HepG2 (cell line): ENCODE data around the gene TTC38. TPM values are rescaled to one million over a fixed set of nuclear protein-coding genes. Genes with fewer than 3 reads are reported as not detected.

Source experiments
- ATF7 ChIP-seq, 2 experiments: fragments of 450-650 bp in 1 of 2; sonication (generic) in 1 of 2; formaldehyde crosslinking in 1 of 2; IDR thresholded peaks; 2 replicates each; pipeline versions ENCODE4 v1.4.0 to v1.6.1; 2016 to 2020; ENCODE audit warnings: antibody characterized with exemption in 1 of 2, mild to moderate bottlenecking in 1 of 2, missing genetic modification reagents in 1 of 2
- EEA1 ChIP-seq: sonication (generic); formaldehyde crosslinking; IDR thresholded peaks from 2 replicates; pipeline ENCODE4 v1.5.1; 2020; ENCODE audit warnings: mild to moderate bottlenecking, missing genetic modification reagents, borderline replicate concordance
- IKZF1 ChIP-seq: fragments of 450-650 bp; IDR thresholded peaks from 2 replicates; pipeline ENCODE4 v1.7.1; 2016
- PHF20 ChIP-seq: sonication (generic); formaldehyde crosslinking; IDR thresholded peaks from 2 replicates; pipeline ENCODE4 v1.5.0; 2020; ENCODE audit warnings: mild to moderate bottlenecking, missing genetic modification reagents
- RNF2 ChIP-seq: fragments of 450-650 bp; conservative IDR thresholded peaks from 2 replicates; pipeline ENCODE4 v1.6.1; 2016; ENCODE audit warnings: low read depth
- TBP ChIP-seq: sonication (generic); formaldehyde crosslinking; IDR thresholded peaks from 2 replicates; pipeline ENCODE4 v1.5.0; 2020; ENCODE audit warnings: missing genetic modification reagents
- TBX3 ChIP-seq: fragments of 450-650 bp; IDR thresholded peaks from 2 replicates; pipeline ENCODE4 v1.6.1; 2017; ENCODE audit warnings: antibody characterized with exemption, mild to moderate bottlenecking, inconsistent platforms, borderline replicate concordance
- TEAD3 ChIP-seq: optimal IDR thresholded peaks from 2 replicates; pipeline ENCODE3; 2016; ENCODE audit warnings: borderline replicate concordance
- ZFP36 ChIP-seq: fragments of 150-350 bp; IDR thresholded peaks from 2 replicates; pipeline ENCODE4 v1.6.1; 2018; ENCODE audit warnings: borderline replicate concordance, low read length, low read depth; ENCODE audit not compliant: partially characterized antibody
- ZNF292 ChIP-seq: sonication (generic); formaldehyde crosslinking; IDR thresholded peaks from 2 replicates; pipeline ENCODE4 v1.8.1; 2022; ENCODE audit warnings: mild to moderate bottlenecking, low read depth, missing genetic modification reagents, borderline replicate concordance
- polyA plus RNA-seq, 8 experiments: library from polyadenylated mRNA; depleted of rRNA in 3 of 8; stranded (reverse) in 7 of 8; unstranded in 1 of 8; fragments of >200 nt; fragmentation: Illumina TruSeq in 4 of 8; extraction: Trizol in 4 of 8; gene quantifications; 2 replicates each; pipeline versions ENCODE4 v1.2.1 to v1.2.3, GENCODE V29; 2011 to 2016; ENCODE audit warnings: low read depth in 4 of 8, missing spikeins in 1 of 8, mixed read lengths in 1 of 8; ENCODE audit not compliant: insufficient read depth in 1 of 8
- total RNA-seq, 5 experiments: library from RNA; depleted of rRNA; stranded (reverse); fragments of >200 nt; fragmentation: Illumina TruSeq; extraction: Trizol; gene quantifications; 2 replicates each; pipeline ENCODE4 v1.2.3, GENCODE V29; 2016; ENCODE audit warnings: low read depth in 1 of 5
- TF ChIP-seq, protein P1 (sequence below): sonication (generic); formaldehyde crosslinking; IDR thresholded peaks from 2 replicates; pipeline ENCODE4 v1.4.0; 2020; ENCODE audit warnings: missing genetic modification reagents
- TF ChIP-seq, protein P2 (sequence below): sonication (generic); formaldehyde crosslinking; IDR thresholded peaks from 2 replicates; pipeline ENCODE4 v1.4.0; 2020; ENCODE audit warnings: missing genetic modification reagents
- TF ChIP-seq, protein P3 (sequence below): sonication (generic); formaldehyde crosslinking; IDR thresholded peaks from 2 replicates; pipeline ENCODE4 v1.4.0; 2020; ENCODE audit warnings: missing genetic modification reagents
- TF ChIP-seq, protein P4 (sequence below): sonication (generic); formaldehyde crosslinking; IDR thresholded peaks from 2 replicates; pipeline ENCODE4 v1.4.0; 2020; ENCODE audit warnings: mild to moderate bottlenecking, missing genetic modification reagents
- TF ChIP-seq, protein P5 (sequence below): IDR thresholded peaks from 2 replicates; pipeline ENCODE4 v1.4.0; 2020; ENCODE audit warnings: mild to moderate bottlenecking, missing genetic modification reagents

Gene TTC38
- total and polyA plus RNA-seq, 2 of the 13 experiments (the other 11 are each of a cell fraction or from before 2014, with no cell fraction given): 101 to 105 TPM

DNA sequence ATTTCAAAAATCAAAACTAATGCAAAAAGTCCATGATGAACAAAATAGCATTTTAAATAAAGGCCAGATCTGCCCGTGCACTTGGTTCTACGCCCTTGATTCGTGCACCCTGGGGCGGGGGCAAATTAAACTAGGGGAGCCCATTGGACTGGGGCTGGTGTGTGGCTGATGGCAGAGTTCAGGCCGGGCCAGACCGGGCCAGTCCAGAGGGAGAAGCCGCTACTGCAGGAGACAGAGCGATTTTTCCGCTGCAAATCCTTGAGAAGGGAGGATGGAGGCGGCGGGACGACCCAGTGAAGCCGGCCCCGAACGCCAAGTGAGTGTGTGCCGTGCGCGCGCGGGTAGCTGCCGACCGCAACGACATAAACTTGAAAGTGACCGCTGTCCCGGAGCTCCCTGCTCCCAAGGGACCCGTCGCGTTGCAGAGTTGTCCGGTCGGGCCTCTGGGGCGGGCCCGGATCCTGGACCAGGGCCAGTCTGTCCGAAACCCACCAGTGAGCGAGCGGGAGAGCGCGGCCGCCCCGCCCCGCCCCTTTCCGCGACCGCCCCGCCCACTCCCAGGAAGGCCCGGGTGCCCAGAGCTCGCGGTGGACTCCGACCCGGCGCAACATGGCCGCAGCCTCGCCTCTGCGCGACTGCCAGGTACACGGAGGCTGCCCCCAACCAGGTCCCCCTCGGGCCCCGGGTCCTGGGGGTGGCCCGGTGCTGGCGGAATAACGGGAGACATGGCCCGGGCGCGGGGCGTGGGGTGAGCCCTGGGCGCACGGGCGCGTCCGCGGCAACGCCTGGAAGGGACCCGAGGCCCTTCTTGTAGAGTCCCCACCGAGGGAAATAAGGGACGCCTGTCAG lies at the start of gene TTC38 (continued):
- TF ChIP-seq, protein P1, sequence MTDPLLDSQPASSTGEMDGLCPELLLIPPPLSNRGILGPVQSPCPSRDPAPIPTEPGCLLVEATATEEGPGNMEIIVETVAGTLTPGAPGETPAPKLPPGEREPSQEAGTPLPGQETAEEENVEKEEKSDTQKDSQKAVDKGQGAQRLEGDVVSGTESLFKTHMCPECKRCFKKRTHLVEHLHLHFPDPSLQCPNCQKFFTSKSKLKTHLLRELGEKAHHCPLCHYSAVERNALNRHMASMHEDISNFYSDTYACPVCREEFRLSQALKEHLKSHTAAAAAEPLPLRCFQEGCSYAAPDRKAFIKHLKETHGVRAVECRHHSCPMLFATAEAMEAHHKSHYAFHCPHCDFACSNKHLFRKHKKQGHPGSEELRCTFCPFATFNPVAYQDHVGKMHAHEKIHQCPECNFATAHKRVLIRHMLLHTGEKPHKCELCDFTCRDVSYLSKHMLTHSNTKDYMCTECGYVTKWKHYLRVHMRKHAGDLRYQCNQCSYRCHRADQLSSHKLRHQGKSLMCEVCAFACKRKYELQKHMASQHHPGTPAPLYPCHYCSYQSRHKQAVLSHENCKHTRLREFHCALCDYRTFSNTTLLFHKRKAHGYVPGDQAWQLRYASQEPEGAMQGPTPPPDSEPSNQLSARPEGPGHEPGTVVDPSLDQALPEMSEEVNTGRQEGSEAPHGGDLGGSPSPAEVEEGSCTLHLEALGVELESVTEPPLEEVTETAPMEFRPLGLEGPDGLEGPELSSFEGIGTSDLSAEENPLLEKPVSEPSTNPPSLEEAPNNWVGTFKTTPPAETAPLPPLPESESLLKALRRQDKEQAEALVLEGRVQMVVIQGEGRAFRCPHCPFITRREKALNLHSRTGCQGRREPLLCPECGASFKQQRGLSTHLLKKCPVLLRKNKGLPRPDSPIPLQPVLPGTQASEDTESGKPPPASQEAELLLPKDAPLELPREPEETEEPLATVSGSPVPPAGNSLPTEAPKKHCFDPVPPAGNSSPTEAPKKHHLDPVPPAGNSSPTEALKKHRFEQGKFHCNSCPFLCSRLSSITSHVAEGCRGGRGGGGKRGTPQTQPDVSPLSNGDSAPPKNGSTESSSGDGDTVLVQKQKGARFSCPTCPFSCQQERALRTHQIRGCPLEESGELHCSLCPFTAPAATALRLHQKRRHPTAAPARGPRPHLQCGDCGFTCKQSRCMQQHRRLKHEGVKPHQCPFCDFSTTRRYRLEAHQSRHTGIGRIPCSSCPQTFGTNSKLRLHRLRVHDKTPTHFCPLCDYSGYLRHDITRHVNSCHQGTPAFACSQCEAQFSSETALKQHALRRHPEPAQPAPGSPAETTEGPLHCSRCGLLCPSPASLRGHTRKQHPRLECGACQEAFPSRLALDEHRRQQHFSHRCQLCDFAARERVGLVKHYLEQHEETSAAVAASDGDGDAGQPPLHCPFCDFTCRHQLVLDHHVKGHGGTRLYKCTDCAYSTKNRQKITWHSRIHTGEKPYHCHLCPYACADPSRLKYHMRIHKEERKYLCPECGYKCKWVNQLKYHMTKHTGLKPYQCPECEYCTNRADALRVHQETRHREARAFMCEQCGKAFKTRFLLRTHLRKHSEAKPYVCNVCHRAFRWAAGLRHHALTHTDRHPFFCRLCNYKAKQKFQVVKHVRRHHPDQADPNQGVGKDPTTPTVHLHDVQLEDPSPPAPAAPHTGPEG (CRISPR knock-in tag): peak; percentile 92
- TF ChIP-seq IKZF1 (no peak), TBX3 (no peak), ATF7 (IDR thresholded peaks at IDR 0.05) (no peak), ATF7 (CRISPR knock-in tag; IDR thresholded peaks at IDR 0.05) (peak; percentile 61; the same call in 1 of the 2 replicates), TBP (CRISPR knock-in tag) (no peak), PHF20 (CRISPR knock-in tag) (0 out of 2 replicates have a peak, but pooled peaks have one; percentile 35), EEA1 (CRISPR knock-in tag) (peak; percentile 23; the same call in 1 of the 2 replicates), ZNF292 (CRISPR knock-in tag) (no peak), TEAD3 (peak; percentile 22), RNF2 (0 out of 2 replicates have a peak, but pooled peaks have one; percentile 5), ZFP36 (no peak)
- TF ChIP-seq, protein P2, sequence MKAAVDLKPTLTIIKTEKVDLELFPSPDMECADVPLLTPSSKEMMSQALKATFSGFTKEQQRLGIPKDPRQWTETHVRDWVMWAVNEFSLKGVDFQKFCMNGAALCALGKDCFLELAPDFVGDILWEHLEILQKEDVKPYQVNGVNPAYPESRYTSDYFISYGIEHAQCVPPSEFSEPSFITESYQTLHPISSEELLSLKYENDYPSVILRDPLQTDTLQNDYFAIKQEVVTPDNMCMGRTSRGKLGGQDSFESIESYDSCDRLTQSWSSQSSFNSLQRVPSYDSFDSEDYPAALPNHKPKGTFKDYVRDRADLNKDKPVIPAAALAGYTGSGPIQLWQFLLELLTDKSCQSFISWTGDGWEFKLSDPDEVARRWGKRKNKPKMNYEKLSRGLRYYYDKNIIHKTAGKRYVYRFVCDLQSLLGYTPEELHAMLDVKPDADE (CRISPR knock-in tag): no peak
- TF ChIP-seq, protein P3, sequence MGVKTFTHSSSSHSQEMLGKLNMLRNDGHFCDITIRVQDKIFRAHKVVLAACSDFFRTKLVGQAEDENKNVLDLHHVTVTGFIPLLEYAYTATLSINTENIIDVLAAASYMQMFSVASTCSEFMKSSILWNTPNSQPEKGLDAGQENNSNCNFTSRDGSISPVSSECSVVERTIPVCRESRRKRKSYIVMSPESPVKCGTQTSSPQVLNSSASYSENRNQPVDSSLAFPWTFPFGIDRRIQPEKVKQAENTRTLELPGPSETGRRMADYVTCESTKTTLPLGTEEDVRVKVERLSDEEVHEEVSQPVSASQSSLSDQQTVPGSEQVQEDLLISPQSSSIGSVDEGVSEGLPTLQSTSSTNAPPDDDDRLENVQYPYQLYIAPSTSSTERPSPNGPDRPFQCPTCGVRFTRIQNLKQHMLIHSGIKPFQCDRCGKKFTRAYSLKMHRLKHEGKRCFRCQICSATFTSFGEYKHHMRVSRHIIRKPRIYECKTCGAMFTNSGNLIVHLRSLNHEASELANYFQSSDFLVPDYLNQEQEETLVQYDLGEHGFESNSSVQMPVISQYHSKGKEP: 0 out of 2 replicates have a peak, but pooled peaks have one; percentile 17
- TF ChIP-seq, protein P4, sequence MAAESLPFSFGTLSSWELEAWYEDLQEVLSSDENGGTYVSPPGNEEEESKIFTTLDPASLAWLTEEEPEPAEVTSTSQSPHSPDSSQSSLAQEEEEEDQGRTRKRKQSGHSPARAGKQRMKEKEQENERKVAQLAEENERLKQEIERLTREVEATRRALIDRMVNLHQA (CRISPR knock-in tag): no peak
- TF ChIP-seq, protein P5, sequence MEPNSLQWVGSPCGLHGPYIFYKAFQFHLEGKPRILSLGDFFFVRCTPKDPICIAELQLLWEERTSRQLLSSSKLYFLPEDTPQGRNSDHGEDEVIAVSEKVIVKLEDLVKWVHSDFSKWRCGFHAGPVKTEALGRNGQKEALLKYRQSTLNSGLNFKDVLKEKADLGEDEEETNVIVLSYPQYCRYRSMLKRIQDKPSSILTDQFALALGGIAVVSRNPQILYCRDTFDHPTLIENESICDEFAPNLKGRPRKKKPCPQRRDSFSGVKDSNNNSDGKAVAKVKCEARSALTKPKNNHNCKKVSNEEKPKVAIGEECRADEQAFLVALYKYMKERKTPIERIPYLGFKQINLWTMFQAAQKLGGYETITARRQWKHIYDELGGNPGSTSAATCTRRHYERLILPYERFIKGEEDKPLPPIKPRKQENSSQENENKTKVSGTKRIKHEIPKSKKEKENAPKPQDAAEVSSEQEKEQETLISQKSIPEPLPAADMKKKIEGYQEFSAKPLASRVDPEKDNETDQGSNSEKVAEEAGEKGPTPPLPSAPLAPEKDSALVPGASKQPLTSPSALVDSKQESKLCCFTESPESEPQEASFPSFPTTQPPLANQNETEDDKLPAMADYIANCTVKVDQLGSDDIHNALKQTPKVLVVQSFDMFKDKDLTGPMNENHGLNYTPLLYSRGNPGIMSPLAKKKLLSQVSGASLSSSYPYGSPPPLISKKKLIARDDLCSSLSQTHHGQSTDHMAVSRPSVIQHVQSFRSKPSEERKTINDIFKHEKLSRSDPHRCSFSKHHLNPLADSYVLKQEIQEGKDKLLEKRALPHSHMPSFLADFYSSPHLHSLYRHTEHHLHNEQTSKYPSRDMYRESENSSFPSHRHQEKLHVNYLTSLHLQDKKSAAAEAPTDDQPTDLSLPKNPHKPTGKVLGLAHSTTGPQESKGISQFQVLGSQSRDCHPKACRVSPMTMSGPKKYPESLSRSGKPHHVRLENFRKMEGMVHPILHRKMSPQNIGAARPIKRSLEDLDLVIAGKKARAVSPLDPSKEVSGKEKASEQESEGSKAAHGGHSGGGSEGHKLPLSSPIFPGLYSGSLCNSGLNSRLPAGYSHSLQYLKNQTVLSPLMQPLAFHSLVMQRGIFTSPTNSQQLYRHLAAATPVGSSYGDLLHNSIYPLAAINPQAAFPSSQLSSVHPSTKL (CRISPR knock-in tag): peak; percentile 61; the same call in 1 of the 2 replicates
